A673 (cell line): Measurements from ENCODE around the gene CDK5RAP3.

Source experiments
- EZH2 ChIP-seq: fragments of 200-600 bp; sonication (generic); IDR thresholded peaks from 2 replicates; pipeline ENCODE4 v1.6.1; 2017; ENCODE audit warnings: borderline replicate concordance, low read depth, mild to moderate bottlenecking, mixed read lengths, antibody characterized with exemption, low read length; ENCODE audit not compliant: poor library complexity, severe bottlenecking
- TF ChIP-seq, protein P1 (sequence below): fragments of 300-800, 200-600 bp; sonication (generic); conservative IDR thresholded peaks from 2 replicates; pipeline ENCODE4 v1.5.1; 2017; ENCODE audit warnings: low read depth, mild to moderate bottlenecking, antibody characterized with exemption, low read length, moderate library complexity, mixed read lengths

DNA sequence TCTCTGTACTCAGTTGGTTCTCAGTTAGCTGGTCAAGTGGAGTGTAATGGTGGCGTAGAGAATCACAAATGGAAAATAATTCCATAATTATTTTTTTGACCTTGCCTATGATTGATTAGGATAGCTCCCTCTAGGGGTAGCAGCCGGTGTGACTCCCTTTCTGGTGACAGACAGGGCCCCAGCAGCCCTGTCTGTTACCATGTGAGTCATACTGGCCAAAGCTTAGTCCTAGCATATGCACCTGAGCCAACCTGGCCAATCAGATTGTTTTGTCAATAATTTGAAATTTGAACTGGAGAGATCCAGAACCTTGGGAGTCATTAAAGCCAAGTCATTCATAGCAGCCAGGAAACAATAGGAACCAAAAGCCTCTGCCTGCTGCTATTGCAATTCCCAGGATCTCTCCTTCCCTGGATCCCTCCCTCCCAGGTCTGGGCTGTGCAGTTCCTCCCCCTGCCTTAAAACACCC is 23.9 kb upstream of the CDK5RAP3 start:
- TF ChIP-seq, protein P1, sequence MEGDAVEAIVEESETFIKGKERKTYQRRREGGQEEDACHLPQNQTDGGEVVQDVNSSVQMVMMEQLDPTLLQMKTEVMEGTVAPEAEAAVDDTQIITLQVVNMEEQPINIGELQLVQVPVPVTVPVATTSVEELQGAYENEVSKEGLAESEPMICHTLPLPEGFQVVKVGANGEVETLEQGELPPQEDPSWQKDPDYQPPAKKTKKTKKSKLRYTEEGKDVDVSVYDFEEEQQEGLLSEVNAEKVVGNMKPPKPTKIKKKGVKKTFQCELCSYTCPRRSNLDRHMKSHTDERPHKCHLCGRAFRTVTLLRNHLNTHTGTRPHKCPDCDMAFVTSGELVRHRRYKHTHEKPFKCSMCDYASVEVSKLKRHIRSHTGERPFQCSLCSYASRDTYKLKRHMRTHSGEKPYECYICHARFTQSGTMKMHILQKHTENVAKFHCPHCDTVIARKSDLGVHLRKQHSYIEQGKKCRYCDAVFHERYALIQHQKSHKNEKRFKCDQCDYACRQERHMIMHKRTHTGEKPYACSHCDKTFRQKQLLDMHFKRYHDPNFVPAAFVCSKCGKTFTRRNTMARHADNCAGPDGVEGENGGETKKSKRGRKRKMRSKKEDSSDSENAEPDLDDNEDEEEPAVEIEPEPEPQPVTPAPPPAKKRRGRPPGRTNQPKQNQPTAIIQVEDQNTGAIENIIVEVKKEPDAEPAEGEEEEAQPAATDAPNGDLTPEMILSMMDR, result peak; percentile 92
- no peak for TF ChIP-seq EZH2
